ENCODE measurements around the gene PITPNC1.

Gene PITPNC1

GRCh38 chr17:67519801-67520251 lies 142.7 kb downstream of the PITPNC1 start:
- TF ChIP-seq FOXP2 (optimal IDR thresholded peaks at IDR 0.05; ENCODE audit: borderline replicate concordance, extremely low read depth, extremely low read length, insufficient read depth): no peak
- no peak for TF ChIP-seq POLR2AphosphoS5 (IDR thresholded peaks at IDR 0.05; ENCODE audit: low read depth, low read length)
- TF ChIP-seq REST (IDR thresholded peaks at IDR 0.05; ENCODE audit: insufficient read depth in 1 of 2, low read depth in 2 of 2, low read length in 2 of 2): no peak
- no peak for TF ChIP-seq TAF1 (IDR thresholded peaks at IDR 0.05; ENCODE audit: borderline replicate concordance, insufficient read depth, low read length)
- TF ChIP-seq SIN3A (IDR thresholded peaks at IDR 0.05; ENCODE audit: borderline replicate concordance, insufficient read depth, low read length): no peak

- TF ChIP-seq REST (IDR thresholded peaks at IDR 0.05; ENCODE audit: insufficient read depth in 1 of 2, low read depth in 2 of 2, low read length in 2 of 2): 0 out of 4 replicates have a peak, but pooled peaks of 1 of the 2 experiments have one; percentile 41
- peak; percentile 43 for TF ChIP-seq FOXP2 (optimal IDR thresholded peaks at IDR 0.05; ENCODE audit: borderline replicate concordance, extremely low read depth, extremely low read length, insufficient read depth)
- TF ChIP-seq TAF1 (IDR thresholded peaks at IDR 0.05; ENCODE audit: borderline replicate concordance, insufficient read depth, low read length): peak; percentile 73; the same call in 1 of the 2 replicates
- TF ChIP-seq POLR2AphosphoS5 (IDR thresholded peaks at IDR 0.05; ENCODE audit: low read depth, low read length): peak; percentile 73
- peak; percentile 34; the same call in 1 of the 2 replicates for TF ChIP-seq SIN3A (IDR thresholded peaks at IDR 0.05; ENCODE audit: borderline replicate concordance, insufficient read depth, low read length)
Measured at GRCh38 chr17:67520252-67520906, 143.3 kb downstream of the PITPNC1 start.

- no peak for TF ChIP-seq REST (IDR thresholded peaks at IDR 0.05; ENCODE audit: insufficient read depth in 1 of 2, low read depth in 2 of 2, low read length in 2 of 2)
- TF ChIP-seq TAF1 (IDR thresholded peaks at IDR 0.05; ENCODE audit: borderline replicate concordance, insufficient read depth, low read length): no peak
- TF ChIP-seq FOXP2 (optimal IDR thresholded peaks at IDR 0.05; ENCODE audit: borderline replicate concordance, extremely low read depth, extremely low read length, insufficient read depth): no peak
- no peak for TF ChIP-seq POLR2AphosphoS5 (IDR thresholded peaks at IDR 0.05; ENCODE audit: low read depth, low read length)
- TF ChIP-seq SIN3A (IDR thresholded peaks at IDR 0.05; ENCODE audit: borderline replicate concordance, insufficient read depth, low read length): 0 out of 2 replicates have a peak, but pooled peaks have one; percentile 15
Measured at GRCh38 chr17:67520916-67521774, 144.1 kb downstream of the PITPNC1 start.

- no peak for TF ChIP-seq SIN3A (IDR thresholded peaks at IDR 0.05; ENCODE audit: borderline replicate concordance, insufficient read depth, low read length)
- no peak for TF ChIP-seq REST (IDR thresholded peaks at IDR 0.05; ENCODE audit: insufficient read depth in 1 of 2, low read depth in 2 of 2, low read length in 2 of 2)
- TF ChIP-seq FOXP2 (optimal IDR thresholded peaks at IDR 0.05; ENCODE audit: borderline replicate concordance, extremely low read depth, extremely low read length, insufficient read depth): no peak
- no peak for TF ChIP-seq TAF1 (IDR thresholded peaks at IDR 0.05; ENCODE audit: borderline replicate concordance, insufficient read depth, low read length)
- no peak for TF ChIP-seq POLR2AphosphoS5 (IDR thresholded peaks at IDR 0.05; ENCODE audit: low read depth, low read length)
Measured at GRCh38 chr17:67521775-67522069, 144.6 kb downstream of the PITPNC1 start.

All from PFSK-1 (cell line).